HEK293 (cell line): Measurements from ENCODE around the gene SORBS2.

ENCODE experiments used
- EGR2 ChIP-seq: fragments of 450-650 bp; formaldehyde crosslinking; IDR thresholded peaks from 2 replicates; pipeline ENCODE4 v1.5.1; 2016; ENCODE audit warnings: low read depth, missing biosample characterization, missing genetic modification characterization
- GLIS1 ChIP-seq: fragments of 450-650 bp; formaldehyde crosslinking; IDR thresholded peaks from 2 replicates; pipeline ENCODE4 v1.5.1; 2016; ENCODE audit warnings: missing biosample characterization, missing genetic modification characterization
- MYNN ChIP-seq: fragments of 450-650 bp; formaldehyde crosslinking; IDR thresholded peaks from 2 replicates; pipeline ENCODE4 v1.5.1; 2016; ENCODE audit warnings: missing biosample characterization, missing genetic modification characterization, borderline replicate concordance
- SP2 ChIP-seq: fragments of 450-650 bp; formaldehyde crosslinking; IDR thresholded peaks from 2 replicates; pipeline ENCODE4 v1.5.1; 2016; ENCODE audit warnings: missing biosample characterization, missing genetic modification characterization
- YY1 ChIP-seq: fragments of 450-650 bp; formaldehyde crosslinking; IDR thresholded peaks from 2 replicates; pipeline ENCODE4 v1.5.1; 2018; ENCODE audit warnings: missing biosample characterization, missing genetic modification characterization
- ZBTB7A ChIP-seq: fragments of 450-650 bp; formaldehyde crosslinking; IDR thresholded peaks from 2 replicates; pipeline ENCODE4 v1.5.1; 2016; ENCODE audit warnings: low read depth, missing biosample characterization, missing genetic modification characterization
- ZFHX2 ChIP-seq: fragments of 450-650 bp; formaldehyde crosslinking; conservative IDR thresholded peaks from 2 replicates; pipeline ENCODE4 v1.5.1; 2016; ENCODE audit warnings: missing biosample characterization, missing genetic modification characterization
- ZNF350 ChIP-seq: fragments of 450-650 bp; formaldehyde crosslinking; IDR thresholded peaks from 2 replicates; pipeline ENCODE4 v1.5.0; 2017; ENCODE audit warnings: missing biosample characterization, mild to moderate bottlenecking, missing genetic modification characterization
- ZNF426 ChIP-seq: fragments of 450-650 bp; formaldehyde crosslinking; IDR thresholded peaks from 2 replicates; pipeline ENCODE4 v1.5.1; 2017; ENCODE audit warnings: missing biosample characterization, missing genetic modification characterization, mild to moderate bottlenecking, inconsistent platforms, moderate library complexity
- ZNF501 ChIP-seq: fragments of 450-650 bp; formaldehyde crosslinking; IDR thresholded peaks from 2 replicates; pipeline ENCODE4 v1.5.1; 2016; ENCODE audit warnings: missing biosample characterization, missing genetic modification characterization
- ZNF610 ChIP-seq: fragments of 450-650 bp; formaldehyde crosslinking; IDR thresholded peaks from 2 replicates; pipeline ENCODE4 v1.5.1; 2016; ENCODE audit warnings: missing biosample characterization, missing genetic modification characterization, borderline replicate concordance
- ZNF658 ChIP-seq: fragments of 450-650 bp; formaldehyde crosslinking; IDR thresholded peaks from 2 replicates; pipeline ENCODE4; 2016; ENCODE audit warnings: missing biosample characterization, missing genetic modification characterization
- ZSCAN30 ChIP-seq: fragments of 450-650 bp; IDR thresholded peaks from 2 replicates; pipeline ENCODE4 v1.5.1; 2018; ENCODE audit warnings: missing biosample characterization, mild to moderate bottlenecking, missing genetic modification characterization, moderate library complexity
- TF ChIP-seq, protein P1 (sequence below): fragments of 450-650 bp; formaldehyde crosslinking; IDR thresholded peaks from 2 replicates; pipeline ENCODE4 v1.5.1; 2016; ENCODE audit warnings: missing biosample characterization, missing genetic modification characterization

DNA sequence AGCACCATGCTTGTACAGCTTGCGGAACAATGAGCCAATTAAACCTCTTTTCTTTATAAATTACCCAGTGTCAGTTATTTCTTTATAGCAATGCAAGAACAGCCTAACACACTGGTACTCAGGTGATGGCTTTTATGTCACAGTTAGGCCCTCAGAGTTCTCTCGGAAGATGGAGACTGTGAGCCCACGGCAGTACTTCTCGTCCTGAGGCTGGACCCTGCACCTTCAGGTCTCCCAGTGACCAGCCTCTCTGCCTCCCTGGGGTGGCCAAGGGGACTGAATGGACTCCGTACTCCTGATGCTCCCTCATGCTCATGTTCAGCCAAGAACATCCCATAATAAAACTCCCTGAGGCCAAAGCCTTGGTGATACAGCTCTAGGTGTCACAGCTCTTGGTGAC is 251.7 kb downstream of the SORBS2 start:
- no peak for TF ChIP-seq EGR2 (tag by site-specific recombination)
- no peak for TF ChIP-seq YY1 (tag by site-specific recombination)
- TF ChIP-seq, protein P1, sequence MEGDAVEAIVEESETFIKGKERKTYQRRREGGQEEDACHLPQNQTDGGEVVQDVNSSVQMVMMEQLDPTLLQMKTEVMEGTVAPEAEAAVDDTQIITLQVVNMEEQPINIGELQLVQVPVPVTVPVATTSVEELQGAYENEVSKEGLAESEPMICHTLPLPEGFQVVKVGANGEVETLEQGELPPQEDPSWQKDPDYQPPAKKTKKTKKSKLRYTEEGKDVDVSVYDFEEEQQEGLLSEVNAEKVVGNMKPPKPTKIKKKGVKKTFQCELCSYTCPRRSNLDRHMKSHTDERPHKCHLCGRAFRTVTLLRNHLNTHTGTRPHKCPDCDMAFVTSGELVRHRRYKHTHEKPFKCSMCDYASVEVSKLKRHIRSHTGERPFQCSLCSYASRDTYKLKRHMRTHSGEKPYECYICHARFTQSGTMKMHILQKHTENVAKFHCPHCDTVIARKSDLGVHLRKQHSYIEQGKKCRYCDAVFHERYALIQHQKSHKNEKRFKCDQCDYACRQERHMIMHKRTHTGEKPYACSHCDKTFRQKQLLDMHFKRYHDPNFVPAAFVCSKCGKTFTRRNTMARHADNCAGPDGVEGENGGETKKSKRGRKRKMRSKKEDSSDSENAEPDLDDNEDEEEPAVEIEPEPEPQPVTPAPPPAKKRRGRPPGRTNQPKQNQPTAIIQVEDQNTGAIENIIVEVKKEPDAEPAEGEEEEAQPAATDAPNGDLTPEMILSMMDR, result no peak
- no peak for TF ChIP-seq ZSCAN30 (tag by site-specific recombination)
- TF ChIP-seq ZNF501 (tag by site-specific recombination), result no peak
- no peak for TF ChIP-seq ZNF426 (tag by site-specific recombination)
- no peak for TF ChIP-seq ZBTB7A (tag by site-specific recombination)
- TF ChIP-seq ZFHX2 (tag by site-specific recombination), result no peak
- no peak for TF ChIP-seq GLIS1 (tag by site-specific recombination)
- TF ChIP-seq ZNF610 (tag by site-specific recombination), result no peak
- TF ChIP-seq ZNF658 (tag by site-specific recombination), result no peak
- no peak for TF ChIP-seq MYNN (tag by site-specific recombination)
- no peak for TF ChIP-seq SP2 (tag by site-specific recombination)
- no peak for TF ChIP-seq ZNF350 (tag by site-specific recombination)
